IMR-90 (cell line): ENCODE measurements around the gene CACNA1D. TPM values are rescaled to one million over a fixed set of nuclear protein-coding genes. Genes with fewer than 3 reads are reported as not detected.

Experiments used
- ATAC-seq: fragments of 200-7000 bp; cut with Tn5 transposase; 2 replicates; pipeline ENCODE4 v1.9.1; 2020; ENCODE audit warnings: low read depth, mild to moderate bottlenecking, moderate library complexity
- BruUV-seq: library from RNA; stranded (reverse); fragments of 400-500 nt; replicated peaks from 2 replicates; lab custom pipeline; 2021; lab: Mats Ljungman, UMichigan
- CTCF ChIA-PET: fragments of 300-600 bp; formaldehyde crosslinking; extraction: SDS; loops from one replicate; lab custom pipeline; 2021; ENCODE audit warnings: antibody characterized with exemption; lab: Yijun Ruan, JAX
- POLR2A ChIA-PET: fragments of 300-600 bp; sonication (Branson Sonifier 250); formaldehyde crosslinking; loops from one replicate; lab custom pipeline; 2022; ENCODE audit warnings: antibody characterized with exemption; ENCODE audit not compliant: unreplicated experiment; lab: Charles Lee
- DNase-seq: peaks from one replicate; pipeline ENCODE4 v3.0.0; 2013
- H2AFZ ChIP-seq: replicated peaks from 2 replicates; pipeline ENCODE3; 2013; ENCODE audit warnings: low read length, mild to moderate bottlenecking; ENCODE audit not compliant: poor library complexity
- H2AK5ac ChIP-seq: 2 replicates; pipeline ENCODE4 v1.6.1; 2013; ENCODE audit warnings: low read depth, low read length, inconsistent platforms
- H2AK9ac ChIP-seq: replicated peaks from 2 replicates; pipeline ENCODE3; 2013; ENCODE audit warnings: mild to moderate bottlenecking, low read depth, low read length, moderate library complexity; ENCODE audit not compliant: poor library complexity
- H2BK120ac ChIP-seq: 2 replicates; pipeline ENCODE4 v1.6.1; 2013; ENCODE audit warnings: low read depth, low read length, inconsistent platforms
- H2BK15ac ChIP-seq: 3 replicates; pipeline ENCODE4 v1.6.1; 2013; ENCODE audit warnings: low read depth, low read length, inconsistent platforms
- H2BK20ac ChIP-seq: 2 replicates; pipeline ENCODE4 v1.6.1; 2013; ENCODE audit warnings: low read depth, mild to moderate bottlenecking, inconsistent platforms, low read length, moderate library complexity
- H2BK5ac ChIP-seq: 2 replicates; pipeline ENCODE4 v1.6.1; 2013; ENCODE audit warnings: mild to moderate bottlenecking, low read depth, low read length, inconsistent platforms; ENCODE audit not compliant: poor library complexity, severe bottlenecking
- H3K14ac ChIP-seq: replicated peaks from 2 replicates; pipeline ENCODE4 v1.6.1; 2013; ENCODE audit warnings: low read depth, low read length, inconsistent platforms
- H3K18ac ChIP-seq: 2 replicates; pipeline ENCODE4 v1.6.1; 2013; ENCODE audit warnings: low read depth, low read length, control low read depth
- H3K23ac ChIP-seq: 2 replicates; pipeline ENCODE4 v1.6.1; 2013; ENCODE audit warnings: low read depth, low read length, inconsistent platforms
- H3K27ac ChIP-seq: 2 replicates; pipeline ENCODE4 v1.5.1; 2013; ENCODE audit warnings: mild to moderate bottlenecking, control low read depth, low read length; ENCODE audit not compliant: insufficient read depth
- H3K27me3 ChIP-seq: 2 replicates; pipeline ENCODE4 v1.6.1; 2013; ENCODE audit warnings: low read length; ENCODE audit not compliant: control insufficient read depth, insufficient read depth
- H3K36me3 ChIP-seq: 2 replicates; pipeline ENCODE4 v1.6.1; 2013; ENCODE audit warnings: low read length, mixed read lengths; ENCODE audit not compliant: control insufficient read depth, insufficient read depth
- H3K4ac ChIP-seq: 2 replicates; pipeline ENCODE4 v1.6.1; 2013; ENCODE audit warnings: low read depth, low read length, inconsistent platforms
- H3K4me1 ChIP-seq: 2 replicates; pipeline ENCODE4 v1.6.1; 2013; ENCODE audit warnings: low read length, mixed read lengths; ENCODE audit not compliant: control insufficient read depth, insufficient read depth
- H3K4me2 ChIP-seq: 2 replicates; pipeline ENCODE4 v1.6.1; 2013; ENCODE audit warnings: low read depth, mild to moderate bottlenecking, control low read depth, low read length, moderate library complexity
- H3K4me3 ChIP-seq: 2 replicates; pipeline ENCODE4 v1.5.1; 2013; ENCODE audit warnings: low read depth, mild to moderate bottlenecking, control low read depth, low read length, moderate library complexity; ENCODE audit not compliant: insufficient read depth
- H3K56ac ChIP-seq: 2 replicates; pipeline ENCODE4 v1.6.1; 2013; ENCODE audit warnings: low read length, inconsistent platforms; ENCODE audit not compliant: insufficient read depth; ENCODE audit errors: extremely low read depth
- H3K79me1 ChIP-seq, 2 experiments: 2 replicates each; pipeline ENCODE4 v1.6.1; 2013; ENCODE audit warnings: low read length in 2 of 2, inconsistent platforms in 1 of 2, low read depth in 1 of 2
- H3K9ac ChIP-seq: 2 replicates; pipeline ENCODE4 v1.6.1; 2013; ENCODE audit warnings: low read depth, low read length, control low read depth
- H3K9me1 ChIP-seq: 2 replicates; pipeline ENCODE4 v1.6.1; 2013; ENCODE audit warnings: low read length, inconsistent platforms; ENCODE audit not compliant: insufficient read depth
- H3K9me3 ChIP-seq: 2 replicates; pipeline ENCODE4 v1.6.1; 2013; ENCODE audit warnings: low read length; ENCODE audit not compliant: control insufficient read depth, insufficient read depth
- H4K20me1 ChIP-seq: 2 replicates; pipeline ENCODE4 v1.6.1; 2013; ENCODE audit warnings: low read length, inconsistent platforms; ENCODE audit not compliant: insufficient read depth
- H4K5ac ChIP-seq: 2 replicates; pipeline ENCODE4 v1.6.1; 2013; ENCODE audit warnings: mild to moderate bottlenecking, low read depth, low read length, control low read depth
- H4K8ac ChIP-seq, 2 experiments: 2 replicates each; pipeline ENCODE4 v1.6.1; 2013; ENCODE audit warnings: low read depth in 2 of 2, low read length in 2 of 2, control low read depth in 1 of 2, inconsistent platforms in 1 of 2
- H4K91ac ChIP-seq: 2 replicates; pipeline ENCODE4 v1.6.1; 2013; ENCODE audit warnings: low read depth, low read length, inconsistent platforms; ENCODE audit not compliant: insufficient read depth
- CEBPB ChIP-seq: IDR thresholded peaks from 2 replicates; pipeline ENCODE4 v1.6.1; 2012; ENCODE audit warnings: low read depth, low read length, improper control_type of control experiment
- CHD1 ChIP-seq: IDR thresholded peaks from 2 replicates; pipeline ENCODE4 v1.6.1; 2012; ENCODE audit warnings: low read depth, low read length, improper control_type of control experiment
- CTCF ChIP-seq: conservative IDR thresholded peaks from 2 replicates; pipeline ENCODE4 v1.5.1; 2012; ENCODE audit warnings: mild to moderate bottlenecking, low read depth, low read length, improper control_type of control experiment
- ELK1 ChIP-seq: fragments of 150-350 bp; IDR thresholded peaks from 2 replicates; pipeline ENCODE4 v1.6.1; 2016; ENCODE audit warnings: low read depth, mild to moderate bottlenecking, low read length, moderate library complexity, borderline replicate concordance
- FOS ChIP-seq: fragments of 150-350 bp; IDR thresholded peaks from 2 replicates; pipeline ENCODE4 v1.6.1; 2016; ENCODE audit warnings: low read depth, low read length
- MAZ ChIP-seq: IDR thresholded peaks from 2 replicates; pipeline ENCODE4 v1.6.1; 2012; ENCODE audit warnings: low read depth, mild to moderate bottlenecking, low read length, improper control_type of control experiment, moderate library complexity, borderline replicate concordance
- MXI1 ChIP-seq: IDR thresholded peaks from 2 replicates; pipeline ENCODE4 v1.6.1; 2012; ENCODE audit warnings: low read depth, mild to moderate bottlenecking, low read length, moderate library complexity, borderline replicate concordance
- NFE2L2 ChIP-seq: fragments of 150-350 bp; IDR thresholded peaks from 2 replicates; pipeline ENCODE4 v1.6.1; 2016; ENCODE audit warnings: low read depth, mild to moderate bottlenecking, low read length
- POLR2A ChIP-seq: IDR thresholded peaks from 2 replicates; pipeline ENCODE4 v1.6.1; 2012; ENCODE audit warnings: mild to moderate bottlenecking, low read depth, low read length
- RAD21 ChIP-seq: IDR thresholded peaks from 2 replicates; pipeline ENCODE4 v1.6.1; 2012; ENCODE audit warnings: low read length, improper control_type of control experiment
- RCOR1 ChIP-seq: IDR thresholded peaks from 2 replicates; pipeline ENCODE4 v1.6.1; 2012; ENCODE audit warnings: mild to moderate bottlenecking, low read length, improper control_type of control experiment; ENCODE audit not compliant: insufficient replicate concordance
- RFX5 ChIP-seq: IDR thresholded peaks from 2 replicates; pipeline ENCODE4 v1.8.0; 2012; ENCODE audit warnings: low read depth, mild to moderate bottlenecking, low read length, moderate library complexity
- SMC3 ChIP-seq: fragments of 150-350 bp; IDR thresholded peaks from 2 replicates; pipeline ENCODE4 v1.6.1; 2016; ENCODE audit warnings: low read depth, mild to moderate bottlenecking, antibody characterized with exemption, low read length, moderate library complexity
- WGBS, 2 experiments: methylation state at CpG; one replicate each; pipeline versions ENCODE4 v1.1.5 to v1.1.7; 2013; ENCODE audit warnings: missing lambda C conversion rate in 2 of 2; ENCODE audit not compliant: insufficient read length in 1 of 2; ENCODE audit errors: extremely low coverage in 2 of 2; 5-methylcytosine and 5-hydroxymethylcytosine counted together
- dilution Hi-C: fragments of 300-500 bp; cut with HindIII; formaldehyde crosslinking; loops from one replicate; pipeline ENCODE4 v1.14.3; 2018; ENCODE audit warnings: low sequenced_read_pairs; ENCODE audit not compliant: unreplicated experiment
- in situ Hi-C: fragments of 300-500 bp; cut with MboI; formaldehyde crosslinking; loops from 3 replicates; pipeline ENCODE4 v1.14.3; 2019; ENCODE audit warnings: low sequenced_read_pairs, inconsistent platforms, mixed read lengths
- intact Hi-C: fragments of 100-400 bp; cut with micrococcal nuclease; formaldehyde crosslinking; loops from 2 replicates; pipeline ENCODE4 v1.10.0; 2022
- polyA plus RNA-seq, 3 experiments: library from polyadenylated mRNA; depleted of rRNA; stranded (reverse); fragments of >200 nt; gene quantifications; 2 replicates each; pipeline ENCODE4 v1.2.3, GENCODE V29; 2012; ENCODE audit warnings: low replicate concordance in 1 of 3
- total RNA-seq: library from RNA; depleted of rRNA; stranded (reverse); fragments of >200 nt; gene quantifications from 2 replicates; pipeline ENCODE4 v1.2.3, GENCODE V29; 2012
- TF ChIP-seq, protein P1 (sequence below): fragments of 150-350 bp; IDR thresholded peaks from 2 replicates; pipeline ENCODE4 v1.6.1; 2017; ENCODE audit warnings: mild to moderate bottlenecking, antibody characterized with exemption, low read length, low read depth

The CACNA1D gene
- total and polyA plus RNA-seq, 2 of the 4 experiments (the other 2 are of a cell fraction) = 0.07 TPM; not detected in 1

GRCh38 chr3:53649816-53650215, 155.4 kb downstream of the CACNA1D start:
- POLR2A ChIA-PET = no interaction called here
- H3K27ac ChIP-seq = no peak overlapping the region
- CTCF ChIA-PET = no interaction called here
- no peak overlapping the region for H4K8ac ChIP-seq
- WGBS, 2 experiments = no CpG with 5 or more reads among the region's 4 CpGs
- ATAC-seq (no peak), DNase-seq (no peak)
- no peak overlapping the region for H3K14ac ChIP-seq
- H3K4me3 ChIP-seq = no peak overlapping the region
- H2BK5ac ChIP-seq = no peak overlapping the region
- no peaks in the 10 kb centered on the region for H3K9me3 ChIP-seq
- no peaks in the 10 kb centered on the region for H3K79me1 ChIP-seq
- dilution Hi-C loops (no loop called here), in situ Hi-C loops (no loop called here), intact Hi-C loops (no loop called here)
- H3K23ac ChIP-seq = no peak overlapping the region
- no TSS peak for BruUV-seq
- no peak overlapping the region for H3K4me2 ChIP-seq
- H4K20me1 ChIP-seq = no peaks in the 10 kb centered on the region
- no peaks in the 10 kb centered on the region for H3K36me3 ChIP-seq
- no peak overlapping the region for H2AK9ac ChIP-seq
- no peak overlapping the region for H3K4ac ChIP-seq
- H2BK120ac ChIP-seq = no peak overlapping the region
- no peak overlapping the region for H2AK5ac ChIP-seq
- H4K91ac ChIP-seq = no peak overlapping the region
- no peaks in the 10 kb centered on the region; the same call in 1 of the 2 replicates for H3K9me1 ChIP-seq
- no peak overlapping the region for H2BK20ac ChIP-seq
- H3K4me1 ChIP-seq = no peaks in the 10 kb centered on the region
- no peak overlapping the region for H3K56ac ChIP-seq
- H2BK15ac ChIP-seq = no peak overlapping the region
- no peak overlapping the region for H3K9ac ChIP-seq
- TF ChIP-seq FOS = no peak
- TF ChIP-seq MXI1 = no peak
- no peak for TF ChIP-seq CTCF
- no peak for TF ChIP-seq MAZ
- TF ChIP-seq RAD21 = no peak
- TF ChIP-seq ELK1 = no peak
- no peak for TF ChIP-seq NFE2L2
- no peak for TF ChIP-seq SMC3
- TF ChIP-seq, protein P1, sequence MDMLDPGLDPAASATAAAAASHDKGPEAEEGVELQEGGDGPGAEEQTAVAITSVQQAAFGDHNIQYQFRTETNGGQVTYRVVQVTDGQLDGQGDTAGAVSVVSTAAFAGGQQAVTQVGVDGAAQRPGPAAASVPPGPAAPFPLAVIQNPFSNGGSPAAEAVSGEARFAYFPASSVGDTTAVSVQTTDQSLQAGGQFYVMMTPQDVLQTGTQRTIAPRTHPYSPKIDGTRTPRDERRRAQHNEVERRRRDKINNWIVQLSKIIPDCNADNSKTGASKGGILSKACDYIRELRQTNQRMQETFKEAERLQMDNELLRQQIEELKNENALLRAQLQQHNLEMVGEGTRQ = no peak
- TF ChIP-seq CHD1 = no peak
- no peak for TF ChIP-seq RFX5
- TF ChIP-seq RCOR1 = no peak
- TF ChIP-seq POLR2A = no peak
- TF ChIP-seq CEBPB = no peak
- H2AFZ ChIP-seq = no peak overlapping the region
- H4K5ac ChIP-seq = no peak overlapping the region
- H3K18ac ChIP-seq = no peak overlapping the region
- H3K27me3 ChIP-seq = no peaks in the 10 kb centered on the region
